ENCODE measurements around the gene SCNN1G. TPM values are rescaled to one million over a fixed set of nuclear protein-coding genes. Genes with fewer than 3 reads are reported as not detected.

Gene SCNN1G
- total RNA-seq, 1 donor from 2014 or later, result 0.82 TPM

- DNase-seq (ENCODE audit: low spot score in 2 of 2) (no peak), FAIRE-seq (no peak)
Observed at GRCh38 chr16:23195366-23195978, 12.9 kb downstream of the SCNN1G start.

GRCh38 chr16:23196539-23196938 lies 14.0 kb downstream of the SCNN1G start:
- FAIRE-seq (no peak), DNase-seq (ENCODE audit: low spot score in 2 of 2) (no peak)

- DNase-seq (ENCODE audit: low spot score in 2 of 2), result no peak
- no peak for FAIRE-seq
Observed at GRCh38 chr16:23202166-23202565, 19.6 kb downstream of the SCNN1G start.

- FAIRE-seq (no peak), DNase-seq (ENCODE audit: low spot score in 2 of 2) (no peak)
Observed at GRCh38 chr16:23206986-23207385, 24.4 kb downstream of the SCNN1G start.

- DNase-seq (ENCODE audit: low spot score in 2 of 2) (no peak), FAIRE-seq (no peak)
Observed at GRCh38 chr16:23207485-23207884, 24.9 kb downstream of the SCNN1G start.

- no peak for DNase-seq (ENCODE audit: low spot score in 2 of 2)
- no peak for FAIRE-seq
Observed at GRCh38 chr16:23209606-23210005, 27.1 kb downstream of the SCNN1G start.

GRCh38 chr16:23213831-23214230 lies 31.3 kb downstream of the SCNN1G start:
- DNase-seq (ENCODE audit: low spot score in 2 of 2) (no peak), FAIRE-seq (no peak)

- no peak for FAIRE-seq
- DNase-seq (ENCODE audit: low spot score in 2 of 2), result no peak
Observed at GRCh38 chr16:23214796-23215195, 32.3 kb downstream of the SCNN1G start.

GRCh38 chr16:23215435-23215834 lies 32.9 kb downstream of the SCNN1G start:
- FAIRE-seq (no peak), DNase-seq (ENCODE audit: low spot score in 2 of 2) (no peak)

- FAIRE-seq, result no peak
- DNase-seq (ENCODE audit: low spot score in 2 of 2), result no peak
Observed at GRCh38 chr16:23216658-23217246, 34.2 kb downstream of the SCNN1G start.

- FAIRE-seq (no peak), DNase-seq (ENCODE audit: low spot score in 2 of 2) (no peak)
Observed at GRCh38 chr16:23217646-23218045, 35.1 kb downstream of the SCNN1G start.

- DNase-seq (ENCODE audit: low spot score in 2 of 2), result no peak
- no peak for FAIRE-seq
Observed at GRCh38 chr16:23222929-23223328, 40.4 kb downstream of the SCNN1G start.

- FAIRE-seq, result no peak
- DNase-seq (ENCODE audit: low spot score in 2 of 2), result no peak
Observed at GRCh38 chr16:23223368-23223767, 40.8 kb downstream of the SCNN1G start.

- FAIRE-seq, result no peak
- no peak for DNase-seq (ENCODE audit: low spot score in 2 of 2)
Observed at GRCh38 chr16:23225109-23225508, 42.6 kb downstream of the SCNN1G start.

- no peak for DNase-seq (ENCODE audit: low spot score in 2 of 2)
- no peak for FAIRE-seq
Observed at GRCh38 chr16:23225634-23226033, 43.1 kb downstream of the SCNN1G start.

GRCh38 chr16:23227529-23227928 lies 45.0 kb downstream of the SCNN1G start:
- no peak for FAIRE-seq
- DNase-seq (ENCODE audit: low spot score in 2 of 2), result no peak

- FAIRE-seq, result no peak
- DNase-seq (ENCODE audit: low spot score in 2 of 2), result no peak
Observed at GRCh38 chr16:23229714-23230113, 47.2 kb downstream of the SCNN1G start.

GRCh38 chr16:23232806-23233205 lies 50.3 kb downstream of the SCNN1G start:
- FAIRE-seq, result no peak
- no peak for DNase-seq (ENCODE audit: low spot score in 2 of 2)

- no peak for FAIRE-seq
- no peak for DNase-seq (ENCODE audit: low spot score in 2 of 2)
Observed at GRCh38 chr16:23235176-23235575, 52.6 kb downstream of the SCNN1G start.

- FAIRE-seq, result no peak
- DNase-seq (ENCODE audit: low spot score in 2 of 2), result no peak
Observed at GRCh38 chr16:23236983-23237382, 54.4 kb downstream of the SCNN1G start.

GRCh38 chr16:23240994-23241393 lies 58.4 kb downstream of the SCNN1G start:
- FAIRE-seq (no peak), DNase-seq (ENCODE audit: low spot score in 2 of 2) (no peak)

- FAIRE-seq (no peak), DNase-seq (ENCODE audit: low spot score in 2 of 2) (no peak)
Observed at GRCh38 chr16:23244122-23244521, 61.6 kb downstream of the SCNN1G start.

GRCh38 chr16:23245268-23245667 lies 62.7 kb downstream of the SCNN1G start:
- FAIRE-seq (no peak), DNase-seq (ENCODE audit: low spot score in 2 of 2) (no peak)

Data from frontal cortex (tissue), 4 donors.